Ascending aorta (tissue), 2 donors: ENCODE data around the gene COLEC11. TPM values are rescaled to one million over a fixed set of nuclear protein-coding genes. Genes with fewer than 3 reads are reported as not detected.
"Not testable (repeated sequence)": the region's sequence is repeated elsewhere in the genome, so short reads cannot be mapped to it uniquely, and the experiment has no call there.

Experiments
- DNase-seq, 2 donors: peaks; one replicate each; pipeline ENCODE4 v3.0.0-alpha.2; 2019; ENCODE audit warnings: low spot score in 2 of 2
- H3K27ac ChIP-seq, 2 donors: fragments of 200-600 bp; sonication (generic); one replicate each; pipeline ENCODE4 v1.5.1; 2016 to 2017; ENCODE audit warnings: mild to moderate bottlenecking in 1 of 2
- H3K27me3 ChIP-seq: fragments of 200-600 bp; sonication (generic); one replicate; pipeline ENCODE4 v1.5.1; 2017
- H3K36me3 ChIP-seq, 2 donors: fragments of 200-600 bp; sonication (generic); one replicate each; pipeline ENCODE4 v1.5.1; 2016
- H3K4me1 ChIP-seq, 2 donors: fragments of 200-600 bp; sonication (generic); one replicate each; pipeline ENCODE4 v1.5.1; 2016 to 2017; ENCODE audit warnings: mild to moderate bottlenecking in 1 of 2
- H3K4me3 ChIP-seq, 2 donors: fragments of 200-600 bp; sonication (generic); one replicate each; pipeline ENCODE4 v1.5.1; 2016 to 2017; ENCODE audit warnings: mild to moderate bottlenecking in 1 of 2
- H3K9me3 ChIP-seq, 2 donors: fragments of 200-600 bp; sonication (generic); one replicate each; pipeline ENCODE4 v1.5.1; 2016
- CTCF ChIP-seq, 3 experiments: fragments of 200-600 bp in 2 of 3; fragments of 450-650 bp in 1 of 3; sonication (generic) in 2 of 3; IDR thresholded peaks; one replicate each; pipeline ENCODE4 v1.5.1; 2016 to 2019; ENCODE audit warnings: antibody characterized with exemption in 3 of 3, mild to moderate bottlenecking in 1 of 3, moderate library complexity in 1 of 3
- intact Hi-C: fragments of 100-400 bp; cut with DNase I; formaldehyde crosslinking; loops from one replicate; pipeline ENCODE4 v1.15.1; 2023
- total RNA-seq: library from RNA; depleted of rRNA; stranded (reverse); fragments of >200 nt; gene quantifications from one replicate; pipeline ENCODE4 v1.1.0, GENCODE V29; 2016

COLEC11 gene
- total RNA-seq, 1 donor from 2014 or later: 0.75 TPM

- Histone ChIP-seq H3K4me3 (peak within 1 kb of the TSS; percentile 84 to 94), H3K27ac (peak within 1 kb of the TSS; percentile 92 to 97), H3K36me3 (peaks cover 26 to 28% of the 10 kb centered on the region in 2 donors), H3K9me3 (no peaks in the 10 kb centered on the region), H3K27me3 (no peaks in the 10 kb centered on the region), H3K4me1 (peaks cover 4 to 10% of the 10 kb centered on the region in 2 donors)
- peak; percentile 90 to 99 for DNase-seq
- no peak for TF ChIP-seq CTCF (IDR thresholded peaks at IDR 0.05)
- intact Hi-C loops: loop anchor here (1.0 to 5.0 kb wide), 7 partner anchors 17 to 181 kb away; partner anchors contain the start of genes ADI1, EIPR1 and RPS7
These were observed 36.5 kb upstream of the COLEC11 start, which contains the start of gene RNASEH1 for GRCh38 chr2:3558205-3559014. Gene RNASEH1, minus strand, starts transcription at chr2:3558333. Its CDS starts 73 bp downstream, at chr2:3558260.

- no peak overlapping the region for H3K27ac ChIP-seq
- intact Hi-C loops: no loop called here
- no peaks in the 10 kb centered on the region for H3K9me3 ChIP-seq
- no peak overlapping the region for H3K4me3 ChIP-seq
- no peaks in the 10 kb centered on the region for H3K36me3 ChIP-seq
- DNase-seq: no peak
- no peaks in the 10 kb centered on the region for H3K27me3 ChIP-seq
- no peaks in the 10 kb centered on the region for H3K4me1 ChIP-seq
- TF ChIP-seq CTCF (IDR thresholded peaks at IDR 0.05): no peak
These were observed 31.4 kb upstream of the COLEC11 start for GRCh38 chr2:3563521-3563976.

GRCh38 chr2:3565117-3565516 lies 29.8 kb upstream of the COLEC11 start:
- H3K9me3 ChIP-seq: no peaks in the 10 kb centered on the region
- DNase-seq: no peak
- intact Hi-C loops: no loop called here
- H3K27ac ChIP-seq: no peak overlapping the region
- no peak overlapping the region for H3K4me3 ChIP-seq
- no peaks in the 10 kb centered on the region for H3K4me1 ChIP-seq
- H3K27me3 ChIP-seq: no peaks in the 10 kb centered on the region
- no peaks in the 10 kb centered on the region for H3K36me3 ChIP-seq
- TF ChIP-seq CTCF (IDR thresholded peaks at IDR 0.05): no peak

- Histone ChIP-seq H3K27me3 (no peaks in the 10 kb centered on the region), H3K4me1 (no peaks in the 10 kb centered on the region), H3K36me3 (no peaks in the 10 kb centered on the region), H3K27ac (no peak overlapping the region), H3K9me3 (no peaks in the 10 kb centered on the region), H3K4me3 (no peak overlapping the region)
- no peak for TF ChIP-seq CTCF (IDR thresholded peaks at IDR 0.05)
- no peak for DNase-seq
- intact Hi-C loops: no loop called here
These were observed 28.1 kb upstream of the COLEC11 start for GRCh38 chr2:3566806-3567205.

GRCh38 chr2:3569656-3570055 lies 25.3 kb upstream of the COLEC11 start:
- H3K36me3 ChIP-seq, intact Hi-C loops, H3K4me3 ChIP-seq, H3K27ac ChIP-seq, H3K4me1 ChIP-seq, DNase-seq, H3K9me3 ChIP-seq, H3K27me3 ChIP-seq: not testable (repeated sequence)

GRCh38 chr2:3571284-3571683 lies 23.6 kb upstream of the COLEC11 start:
- no peak overlapping the region for H3K27ac ChIP-seq
- intact Hi-C loops: no loop called here
- TF ChIP-seq CTCF (IDR thresholded peaks at IDR 0.05): no peak

More at GRCh38 chr2:3571284-3571683, 23.6 kb upstream of the COLEC11 start:
- no peak for DNase-seq
- Histone ChIP-seq H3K36me3 (peaks cover 0 to 4% of the 10 kb centered on the region in 2 donors), H3K4me3 (no peak overlapping the region), H3K27me3 (no peaks in the 10 kb centered on the region), H3K4me1 (peaks cover 6 to 9% of the 10 kb centered on the region in 2 donors), H3K9me3 (no peaks in the 10 kb centered on the region)
